Measurements from ENCODE around the gene SPATS2L.

Gene SPATS2L

GRCh38 chr2:200379481-200380090 is 73.1 kb downstream of the SPATS2L start:
- no peak for DNase-seq

- no peak for DNase-seq
Observed at GRCh38 chr2:200380091-200380561, 73.6 kb downstream of the SPATS2L start.

- DNase-seq = no peak
Observed at GRCh38 chr2:200380833-200381542, 74.5 kb downstream of the SPATS2L start.

GRCh38 chr2:200382874-200383273 is 76.4 kb downstream of the SPATS2L start:
- no peak for DNase-seq

- peak; percentile 61 for DNase-seq
Observed at GRCh38 chr2:200383380-200384110, 77.1 kb downstream of the SPATS2L start.

- DNase-seq = no peak
Observed at GRCh38 chr2:200385063-200385635, 78.7 kb downstream of the SPATS2L start.

GRCh38 chr2:200393191-200393590 is 86.7 kb downstream of the SPATS2L start:
- no peak for DNase-seq

- no peak for DNase-seq
Observed at GRCh38 chr2:200394045-200394444, 87.6 kb downstream of the SPATS2L start.

- DNase-seq = no peak
Observed at GRCh38 chr2:200396781-200397242, 90.3 kb downstream of the SPATS2L start.

- no peak for DNase-seq
Observed at GRCh38 chr2:200397785-200398184, 91.3 kb downstream of the SPATS2L start.

GRCh38 chr2:200399046-200399445 is 92.6 kb downstream of the SPATS2L start:
- DNase-seq = no peak

GRCh38 chr2:200399636-200400035 is 93.1 kb downstream of the SPATS2L start:
- no peak for DNase-seq

- DNase-seq = no peak
Observed at GRCh38 chr2:200403814-200404213, 97.3 kb downstream of the SPATS2L start.

GRCh38 chr2:200404615-200405014 is 98.1 kb downstream of the SPATS2L start:
- no peak for DNase-seq

GRCh38 chr2:200405599-200406298 is 99.3 kb downstream of the SPATS2L start:
- DNase-seq = no peak

GRCh38 chr2:200406379-200406778 is 99.9 kb downstream of the SPATS2L start:
- no peak for DNase-seq

- DNase-seq = no peak
Observed at GRCh38 chr2:200408428-200409316, 102.2 kb downstream of the SPATS2L start.

- no peak for DNase-seq
Observed at GRCh38 chr2:200411831-200412230, 105.3 kb downstream of the SPATS2L start.

GRCh38 chr2:200414367-200414766 is 107.9 kb downstream of the SPATS2L start:
- no peak for DNase-seq

GRCh38 chr2:200415455-200415854 is 109.0 kb downstream of the SPATS2L start:
- DNase-seq = no peak

- DNase-seq = no peak
Observed at GRCh38 chr2:200416878-200417277, 110.4 kb downstream of the SPATS2L start.

GRCh38 chr2:200417366-200417765 is 110.9 kb downstream of the SPATS2L start:
- DNase-seq = no peak
